Pulmonary artery endothelial cell (primary cell): Measurements from ENCODE around the gene GPC4. TPM values are rescaled to one million over a fixed set of nuclear protein-coding genes. Genes with fewer than 3 reads are reported as not detected.

Experiments
- total RNA-seq: library from RNA; depleted of rRNA; stranded (reverse); fragments of >200 nt; gene quantifications from 2 replicates; pipeline ENCODE4 v1.2.3, GENCODE V29; 2014

GPC4 gene
- total RNA-seq, 1 donor from 2014 or later, result not detected

Other genes starting within 250 kb of the GPC4 start
- not detected in 2 replicates for gene TFDP3, start 197.1 kb downstream of the GPC4 start, total RNA-seq